Ovary (tissue), 9 donors: ENCODE data around the gene CTNND2. TPM values are rescaled to one million over a fixed set of nuclear protein-coding genes. Genes with fewer than 3 reads are reported as not detected.
"Not testable (repeated sequence)": the region's sequence is repeated elsewhere in the genome, so short reads cannot be mapped to it uniquely, and the experiment has no call there.

Experiments
- DNase-seq, 5 donors: peaks; one replicate each; pipeline ENCODE4 v3.0.0-alpha.2; 2019 to 2020
- H3K27ac ChIP-seq, 2 donors: fragments of 200-600 bp; one replicate each; pipeline versions ENCODE4 v1.5.1 to v1.8.0; 2019 to 2022
- H3K27me3 ChIP-seq: fragments of 200-600 bp; one replicate; pipeline ENCODE4 v1.8.0; 2022
- H3K36me3 ChIP-seq: fragments of 200-600 bp; sonication (generic); one replicate; pipeline ENCODE4 v1.5.1; 2019
- H3K4me1 ChIP-seq: one replicate; pipeline ENCODE4 v1.8.1; 2013; ENCODE audit warnings: mild to moderate bottlenecking, moderate library complexity; ENCODE audit not compliant: insufficient read depth
- H3K4me3 ChIP-seq: fragments of 200-600 bp; sonication (generic); one replicate; pipeline ENCODE4 v1.5.1; 2017
- H3K9me3 ChIP-seq, 2 donors: fragments of 200-600 bp in 1 of 2; sonication (generic) in 1 of 2; one replicate each; pipeline versions ENCODE4 v1.5.1 to v1.8.1; 2013 to 2019; ENCODE audit warnings: mild to moderate bottlenecking in 1 of 2, moderate library complexity in 1 of 2
- EP300 ChIP-seq: sonication (generic); formaldehyde crosslinking; IDR thresholded peaks from one replicate; pipeline ENCODE4 v1.6.1; 2017; ENCODE audit warnings: antibody characterized with exemption
- POLR2A ChIP-seq: fragments of 450-650 bp; IDR thresholded peaks from one replicate; pipeline ENCODE4 v1.6.1; 2017; ENCODE audit warnings: antibody characterized with exemption, mild to moderate bottlenecking, moderate library complexity
- WGBS, 3 donors: extraction: QIAGEN DNeasy Blood & Tissue Kit in 1 of 3; methylation state at CpG; one replicate each; pipeline versions ENCODE4 v1.1.5 to v1.1.7; 2013 to 2017; 5-methylcytosine and 5-hydroxymethylcytosine counted together
- intact Hi-C, 4 donors: fragments of 100-400 bp; cut with DNase I; formaldehyde crosslinking; loops; one replicate each; pipeline versions ENCODE4 v1.11.0 to v1.15.1; 2022 to 2023
- polyA plus RNA-seq, 2 donors: library from polyadenylated mRNA; stranded (reverse); fragments of 200-250 nt in 1 of 2; fragments of 350-450 nt in 1 of 2; fragmentation: Illumina TruSeq in 1 of 2; extraction: RNeasy Lipid Tissue Mini Kit (QIAGEN cat#74804) in 1 of 2; gene quantifications; one replicate each; pipeline ENCODE4 v1.2.3, GENCODE V29; 2013 to 2014
- total RNA-seq, 7 donors: library from RNA; depleted of rRNA in 2 of 7; stranded (reverse); fragments of >200 nt in 2 of 7; fragmentation: NEBNext Ultra II Directional in 3 of 7; extraction: Animal tissue kit (Norgen Biotek cat#: 25700) in 3 of 7; gene quantifications; one replicate each; pipeline versions ENCODE4 v1.1.0 to v1.2.4, GENCODE V29; 2016 to 2023
- TF ChIP-seq, protein P1 (sequence below), 3 donors: fragments of 450-650 bp in 2 of 3; fragments of 200-600 bp in 1 of 3; IDR thresholded peaks; one replicate each; pipeline versions ENCODE4 v1.5.1 to v1.8.0; 2016 to 2022; ENCODE audit warnings: antibody characterized with exemption in 3 of 3, mild to moderate bottlenecking in 1 of 3
- donor health status: DM: no; HTN: no; CAD: no; lungs with moderate emphysema.
- donor health status: DM: no; HTN: no; CAD: no.
- donor health status: Bipolar disorder and iron deficiency.
- donor health status: DM: yes; HTN: yes; CAD: no.
- donor health status: DM: no; HTN: no; CAD: no.
- donor health status: DM: yes; HTN: yes; CAD: no.

The CTNND2 gene
- total and polyA plus RNA-seq, 9 donors = 0.52 to 13.2 (median 2.3) TPM

DNA sequence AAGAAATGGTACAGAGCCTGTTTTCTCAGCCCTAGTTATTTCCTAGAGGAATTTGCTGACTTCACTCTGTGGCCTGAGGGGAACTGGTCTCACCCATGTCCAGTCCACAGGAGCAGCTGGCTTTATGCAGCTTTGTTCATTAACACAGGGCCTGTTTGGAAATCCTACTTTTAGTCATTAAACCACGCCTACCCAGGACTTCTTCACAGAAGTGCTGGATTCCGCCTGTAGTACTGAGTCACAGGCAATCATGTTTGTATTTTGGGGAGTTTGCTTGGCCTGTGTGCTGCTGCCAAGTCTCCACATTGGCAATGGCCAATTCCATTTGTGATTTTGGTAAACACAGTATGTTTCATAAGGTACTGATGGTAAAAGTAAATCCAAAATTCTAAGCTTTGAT lies 52.8 kb downstream of the CTNND2 start:
- H3K4me3 ChIP-seq = no peak overlapping the region
- H3K36me3 ChIP-seq = no peaks in the 10 kb centered on the region
- intact Hi-C loops = no loop called here
- no peaks in the 10 kb centered on the region for H3K9me3 ChIP-seq
- H3K27ac ChIP-seq = no peak overlapping the region
- TF ChIP-seq POLR2A (no peak), EP300 (no peak)
- TF ChIP-seq, protein P1, sequence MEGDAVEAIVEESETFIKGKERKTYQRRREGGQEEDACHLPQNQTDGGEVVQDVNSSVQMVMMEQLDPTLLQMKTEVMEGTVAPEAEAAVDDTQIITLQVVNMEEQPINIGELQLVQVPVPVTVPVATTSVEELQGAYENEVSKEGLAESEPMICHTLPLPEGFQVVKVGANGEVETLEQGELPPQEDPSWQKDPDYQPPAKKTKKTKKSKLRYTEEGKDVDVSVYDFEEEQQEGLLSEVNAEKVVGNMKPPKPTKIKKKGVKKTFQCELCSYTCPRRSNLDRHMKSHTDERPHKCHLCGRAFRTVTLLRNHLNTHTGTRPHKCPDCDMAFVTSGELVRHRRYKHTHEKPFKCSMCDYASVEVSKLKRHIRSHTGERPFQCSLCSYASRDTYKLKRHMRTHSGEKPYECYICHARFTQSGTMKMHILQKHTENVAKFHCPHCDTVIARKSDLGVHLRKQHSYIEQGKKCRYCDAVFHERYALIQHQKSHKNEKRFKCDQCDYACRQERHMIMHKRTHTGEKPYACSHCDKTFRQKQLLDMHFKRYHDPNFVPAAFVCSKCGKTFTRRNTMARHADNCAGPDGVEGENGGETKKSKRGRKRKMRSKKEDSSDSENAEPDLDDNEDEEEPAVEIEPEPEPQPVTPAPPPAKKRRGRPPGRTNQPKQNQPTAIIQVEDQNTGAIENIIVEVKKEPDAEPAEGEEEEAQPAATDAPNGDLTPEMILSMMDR (IDR thresholded peaks at IDR 0.05) = no peak
- no peak for DNase-seq
- no peaks in the 10 kb centered on the region for H3K27me3 ChIP-seq
- no peaks in the 10 kb centered on the region for H3K4me1 ChIP-seq
- WGBS, 3 donors = 38 to 74% (median 42%) methylated on average over 2 of the region's 2 CpGs

DNA sequence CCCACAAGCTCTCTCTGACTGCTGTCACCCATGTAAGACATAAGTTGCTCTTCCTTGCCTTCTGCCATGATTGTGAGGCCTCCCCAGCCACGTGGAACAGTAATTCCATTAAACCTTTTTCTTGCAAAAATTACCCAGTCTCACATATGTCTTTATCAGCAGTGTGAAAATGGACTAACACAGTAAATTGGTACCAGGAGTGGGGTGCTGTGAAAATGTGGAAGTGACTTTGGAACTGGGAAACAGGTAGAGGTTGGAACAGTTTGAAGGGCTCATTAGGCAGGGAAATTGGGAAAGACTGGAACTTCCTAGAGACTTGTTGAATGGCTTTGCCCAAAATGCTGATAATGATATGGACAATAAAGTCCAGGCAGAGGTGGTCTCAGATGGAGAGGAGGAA lies 75.7 kb downstream of the CTNND2 start:
- H3K9me3 ChIP-seq, H3K27ac ChIP-seq, H3K4me3 ChIP-seq, DNase-seq, intact Hi-C loops, H3K4me1 ChIP-seq, H3K27me3 ChIP-seq, H3K36me3 ChIP-seq: not testable (repeated sequence)
- 38 to 53% (median 51%) methylated on average over 1 of the region's 1 CpG for WGBS, 3 donors

DNA sequence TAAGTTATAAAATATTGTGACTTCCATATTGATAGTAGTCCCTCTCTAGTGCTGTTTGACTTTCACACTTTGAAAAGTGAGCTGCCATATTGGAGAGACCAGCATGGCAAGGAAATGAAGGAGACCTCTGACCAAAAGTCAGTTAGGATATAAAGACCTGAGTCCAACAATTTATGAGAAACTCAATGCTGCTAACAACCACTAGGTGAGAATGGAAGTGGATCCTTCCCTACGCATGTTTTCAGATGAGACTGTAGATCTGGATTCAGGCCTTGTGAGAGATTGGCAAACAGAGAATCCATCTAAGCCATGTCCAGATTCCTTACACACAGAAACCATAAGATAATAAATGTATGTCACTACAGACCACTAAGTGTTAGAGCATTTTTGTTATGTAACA lies 81.6 kb downstream of the CTNND2 start:
- TF ChIP-seq EP300 (no peak), POLR2A (no peak)
- TF ChIP-seq, protein P1 (IDR thresholded peaks at IDR 0.05) = no peak
- intact Hi-C loops = no loop called here
- WGBS, 3 donors = 92 to 97% (median 93%) methylated on average over 1 of the region's 1 CpG
- Histone ChIP-seq H3K4me1 (no peaks in the 10 kb centered on the region), H3K4me3 (no peak overlapping the region), H3K27me3 (no peaks in the 10 kb centered on the region), H3K9me3 (no peaks in the 10 kb centered on the region), H3K27ac (no peak overlapping the region), H3K36me3 (no peaks in the 10 kb centered on the region)
- no peak for DNase-seq

DNA sequence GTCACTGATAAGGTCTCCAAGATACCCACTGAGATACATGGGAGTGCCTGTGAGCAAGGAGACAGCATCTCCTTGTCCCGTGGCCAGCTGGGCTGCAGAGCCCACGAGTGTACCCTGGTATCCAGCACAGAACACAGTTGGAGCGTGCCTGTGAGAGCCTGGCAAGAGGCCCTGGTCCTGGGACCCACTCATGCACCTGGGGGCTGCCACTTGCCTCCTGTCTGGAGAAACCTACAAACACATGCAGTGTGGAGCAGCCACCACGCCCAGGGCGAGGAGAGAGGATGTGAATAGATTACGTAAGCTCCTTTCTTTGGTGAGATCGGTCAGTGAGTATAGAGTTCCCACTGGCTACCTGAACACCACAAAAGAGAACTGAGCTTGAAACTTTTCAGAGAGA lies 88.3 kb downstream of the CTNND2 start:
- no peak overlapping the region for H3K4me3 ChIP-seq
- no peaks in the 10 kb centered on the region for H3K9me3 ChIP-seq
- intact Hi-C loops = no loop called here
- H3K27me3 ChIP-seq = no peaks in the 10 kb centered on the region
- no peak for DNase-seq
- 60 to 68% (median 61%) methylated on average over 5 to 7 of the region's 7 CpGs for WGBS, 3 donors
- H3K27ac ChIP-seq = no peak overlapping the region
- no peaks in the 10 kb centered on the region for H3K4me1 ChIP-seq
- H3K36me3 ChIP-seq = no peaks in the 10 kb centered on the region
- TF ChIP-seq EP300 (no peak), POLR2A (no peak)
- TF ChIP-seq, protein P1 (IDR thresholded peaks at IDR 0.05) = no peak

DNA sequence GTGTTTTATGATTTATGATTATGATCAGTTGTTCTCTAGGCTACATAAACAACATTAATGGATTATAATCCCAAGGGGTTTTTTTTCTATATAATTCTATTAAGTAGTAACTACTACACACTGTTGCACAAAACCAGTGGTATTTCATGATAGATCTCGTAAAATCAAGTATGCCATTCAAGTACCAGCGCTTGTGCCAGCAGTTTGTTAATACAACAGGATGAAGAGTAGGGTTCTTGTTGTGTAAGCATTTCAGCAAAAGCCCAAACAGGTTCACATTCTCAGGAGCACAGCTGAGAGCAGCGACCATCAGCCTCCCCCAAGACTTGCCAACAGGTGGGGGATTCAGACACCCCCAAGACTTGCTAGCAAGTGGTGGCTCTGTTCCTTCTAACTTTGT lies 88.8 kb downstream of the CTNND2 start:
- no peaks in the 10 kb centered on the region for H3K27me3 ChIP-seq
- H3K36me3 ChIP-seq = no peaks in the 10 kb centered on the region
- 79 to 80% (median 80%) methylated on average over 3 of the region's 3 CpGs for WGBS, 3 donors
- no peak overlapping the region for H3K4me3 ChIP-seq
- H3K9me3 ChIP-seq = no peaks in the 10 kb centered on the region
- H3K27ac ChIP-seq = no peak overlapping the region
- intact Hi-C loops = no loop called here
- no peak for DNase-seq
- TF ChIP-seq, protein P1 (IDR thresholded peaks at IDR 0.05) = no peak
- TF ChIP-seq EP300 (no peak), POLR2A (no peak)
- H3K4me1 ChIP-seq = no peaks in the 10 kb centered on the region
